ENCODE measurements around the gene TIMM17A. TPM values are rescaled to one million over a fixed set of nuclear protein-coding genes. Genes with fewer than 3 reads are reported as not detected.
A peak's percentile ranks its signal among the peaks of the same experiment; 100 is the strongest.

The TIMM17A gene
- total and polyA plus RNA-seq, 2 donors (not counting 1 experiment from before 2014, with no cell fraction given): 47.7 to 103 TPM

GRCh38 chr1:201964261-201964660 lies 9.0 kb downstream of the TIMM17A start:
- H3K4me1 ChIP-seq (ENCODE audit: control insufficient read depth, extremely low read depth, insufficient read depth, low read length): no peaks in the 10 kb centered on the region
- no peaks in the 10 kb centered on the region for H3K79me2 ChIP-seq (ENCODE audit: control insufficient read depth, insufficient read depth, low read length)
- H4K20me1 ChIP-seq (ENCODE audit: control insufficient read depth, extremely low read depth, insufficient read depth, low read length): no peaks in the 10 kb centered on the region
- H2AFZ ChIP-seq (ENCODE audit: low read length): no peak overlapping the region
- no peak for TF ChIP-seq CTCF (conservative IDR thresholded peaks at IDR 0.05 in 1 of 2, IDR thresholded peaks at IDR 0.05 in 1 of 2; ENCODE audit: low read depth in 1 of 2, low read length in 2 of 2)
- TF ChIP-seq EZH2 (IDR thresholded peaks at IDR 0.05; ENCODE audit: low read length, missing control alignments): no peak
- no peak overlapping the region for H3K4me3 ChIP-seq (replicated peaks in 1 of 4; ENCODE audit: control extremely low read depth in 1 of 4, insufficient read depth in 1 of 4, low read depth in 3 of 4, low read length in 4 of 4)
- H3K9me3 ChIP-seq (ENCODE audit: control insufficient read depth, insufficient read depth, low read depth, low read length): no peaks in the 10 kb centered on the region
- H3K9ac ChIP-seq (ENCODE audit: insufficient read depth, low read length): no peak overlapping the region
- peaks cover 6% of the 10 kb centered on the region for H3K36me3 ChIP-seq (ENCODE audit: control insufficient read depth, insufficient read depth, low read length)
- no peak overlapping the region for H3K27ac ChIP-seq (ENCODE audit: insufficient read depth, low read length)
- H3K27me3 ChIP-seq (ENCODE audit: control insufficient read depth, insufficient read depth, low read length): no peaks in the 10 kb centered on the region
- no peak overlapping the region for H3K4me2 ChIP-seq (ENCODE audit: extremely low read depth, insufficient read depth, low read length)
- DNase-seq (ENCODE audit: low read depth in 2 of 2): peak in 1 of 2 donors; percentile 69

- H3K27me3 ChIP-seq (ENCODE audit: control insufficient read depth, insufficient read depth, low read length): no peaks in the 10 kb centered on the region
- DNase-seq (ENCODE audit: low read depth in 2 of 2): no peak
- no peak overlapping the region for H3K27ac ChIP-seq (ENCODE audit: insufficient read depth, low read length)
- H3K4me3 ChIP-seq (replicated peaks in 1 of 4; ENCODE audit: control extremely low read depth in 1 of 4, insufficient read depth in 1 of 4, low read depth in 3 of 4, low read length in 4 of 4): no peak overlapping the region
- no peaks in the 10 kb centered on the region for H3K9me3 ChIP-seq (ENCODE audit: control insufficient read depth, insufficient read depth, low read depth, low read length)
- no peaks in the 10 kb centered on the region for H4K20me1 ChIP-seq (ENCODE audit: control insufficient read depth, extremely low read depth, insufficient read depth, low read length)
- no peak overlapping the region for H3K9ac ChIP-seq (ENCODE audit: insufficient read depth, low read length)
- no peak overlapping the region for H3K4me2 ChIP-seq (ENCODE audit: extremely low read depth, insufficient read depth, low read length)
- H3K79me2 ChIP-seq (ENCODE audit: control insufficient read depth, insufficient read depth, low read length): no peaks in the 10 kb centered on the region
- H2AFZ ChIP-seq (ENCODE audit: low read length): no peak overlapping the region
- H3K36me3 ChIP-seq (ENCODE audit: control insufficient read depth, insufficient read depth, low read length): peaks cover 8% of the 10 kb centered on the region
- TF ChIP-seq EZH2 (IDR thresholded peaks at IDR 0.05; ENCODE audit: low read length, missing control alignments) (no peak), CTCF (conservative IDR thresholded peaks at IDR 0.05 in 1 of 2, IDR thresholded peaks at IDR 0.05 in 1 of 2; ENCODE audit: low read depth in 1 of 2, low read length in 2 of 2) (no peak)
- H3K4me1 ChIP-seq (ENCODE audit: control insufficient read depth, extremely low read depth, insufficient read depth, low read length): peaks cover 4% of the 10 kb centered on the region
Observed at GRCh38 chr1:201966171-201966570, 10.9 kb downstream of the TIMM17A start.

DNA sequence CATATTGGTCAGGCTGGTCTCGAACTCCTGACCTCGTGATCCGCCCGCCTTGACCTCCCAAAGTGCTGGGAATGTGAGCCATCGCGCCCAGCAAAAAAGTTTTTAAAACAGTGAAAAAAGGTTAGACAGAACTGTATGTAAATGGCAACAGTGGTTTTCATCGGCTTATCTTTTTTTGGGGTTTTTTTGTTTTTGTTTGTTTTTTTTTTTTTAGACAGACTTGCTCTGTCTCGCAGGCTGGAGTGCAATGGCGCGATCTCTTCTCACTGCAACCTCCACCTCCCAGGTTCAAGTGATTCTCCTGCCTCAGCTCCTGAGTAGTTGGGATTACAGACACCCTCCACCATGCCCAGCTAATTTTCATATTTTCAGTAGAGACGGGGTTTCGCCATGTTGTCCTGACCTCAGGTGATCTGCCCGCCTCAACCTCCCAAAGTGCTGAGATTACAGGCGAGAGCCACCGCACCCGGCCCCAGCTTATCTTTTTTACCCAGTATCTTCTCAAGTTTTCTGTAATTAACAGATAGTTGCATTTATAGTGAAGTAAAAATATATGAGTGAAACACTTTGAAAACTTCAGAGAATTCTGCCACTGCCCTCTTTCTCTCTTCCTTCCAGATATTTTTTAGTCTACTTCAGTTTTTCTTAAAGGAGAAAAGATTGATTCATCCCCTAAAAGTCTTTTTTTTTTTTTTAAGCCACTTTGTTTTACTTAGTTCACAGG lies 13.1 kb downstream of the TIMM17A start:
- Histone ChIP-seq H3K79me2 (ENCODE audit: control insufficient read depth, insufficient read depth, low read length) (no peaks in the 10 kb centered on the region), H3K27me3 (ENCODE audit: control insufficient read depth, insufficient read depth, low read length) (no peaks in the 10 kb centered on the region), H3K27ac (ENCODE audit: insufficient read depth, low read length) (no peak overlapping the region), H4K20me1 (ENCODE audit: control insufficient read depth, extremely low read depth, insufficient read depth, low read length) (no peaks in the 10 kb centered on the region), H3K36me3 (ENCODE audit: control insufficient read depth, insufficient read depth, low read length) (peaks cover 6% of the 10 kb centered on the region), H3K4me3 (replicated peaks in 1 of 4; ENCODE audit: control extremely low read depth in 1 of 4, insufficient read depth in 1 of 4, low read depth in 3 of 4, low read length in 4 of 4) (no peak overlapping the region), H3K4me2 (ENCODE audit: extremely low read depth, insufficient read depth, low read length) (no peak overlapping the region), H2AFZ (ENCODE audit: low read length) (no peak overlapping the region), H3K9me3 (ENCODE audit: control insufficient read depth, insufficient read depth, low read depth, low read length) (no peaks in the 10 kb centered on the region), H3K9ac (ENCODE audit: insufficient read depth, low read length) (no peak overlapping the region), H3K4me1 (ENCODE audit: control insufficient read depth, extremely low read depth, insufficient read depth, low read length) (peaks cover 5% of the 10 kb centered on the region)
- no peak for TF ChIP-seq EZH2 (IDR thresholded peaks at IDR 0.05; ENCODE audit: low read length, missing control alignments)
- no peak for TF ChIP-seq CTCF (conservative IDR thresholded peaks at IDR 0.05 in 1 of 2, IDR thresholded peaks at IDR 0.05 in 1 of 2; ENCODE audit: low read depth in 1 of 2, low read length in 2 of 2)
- DNase-seq (ENCODE audit: low read depth in 2 of 2): no peak

Data from fibroblast of lung (primary cell).